Articular chondrocyte of knee joint (primary cell): ENCODE data around the gene CYB561D2. TPM values are rescaled to one million over a fixed set of nuclear protein-coding genes. Genes with fewer than 3 reads are reported as not detected.

Experiments used
- total RNA-seq: library from RNA; depleted of rRNA; stranded (reverse); fragments of >200 nt; gene quantifications from 2 replicates; pipeline ENCODE4 v1.2.3, GENCODE V29; 2012

CYB561D2 gene
- 17.8 and 18.3 TPM in 2 replicates for total RNA-seq

DNA sequence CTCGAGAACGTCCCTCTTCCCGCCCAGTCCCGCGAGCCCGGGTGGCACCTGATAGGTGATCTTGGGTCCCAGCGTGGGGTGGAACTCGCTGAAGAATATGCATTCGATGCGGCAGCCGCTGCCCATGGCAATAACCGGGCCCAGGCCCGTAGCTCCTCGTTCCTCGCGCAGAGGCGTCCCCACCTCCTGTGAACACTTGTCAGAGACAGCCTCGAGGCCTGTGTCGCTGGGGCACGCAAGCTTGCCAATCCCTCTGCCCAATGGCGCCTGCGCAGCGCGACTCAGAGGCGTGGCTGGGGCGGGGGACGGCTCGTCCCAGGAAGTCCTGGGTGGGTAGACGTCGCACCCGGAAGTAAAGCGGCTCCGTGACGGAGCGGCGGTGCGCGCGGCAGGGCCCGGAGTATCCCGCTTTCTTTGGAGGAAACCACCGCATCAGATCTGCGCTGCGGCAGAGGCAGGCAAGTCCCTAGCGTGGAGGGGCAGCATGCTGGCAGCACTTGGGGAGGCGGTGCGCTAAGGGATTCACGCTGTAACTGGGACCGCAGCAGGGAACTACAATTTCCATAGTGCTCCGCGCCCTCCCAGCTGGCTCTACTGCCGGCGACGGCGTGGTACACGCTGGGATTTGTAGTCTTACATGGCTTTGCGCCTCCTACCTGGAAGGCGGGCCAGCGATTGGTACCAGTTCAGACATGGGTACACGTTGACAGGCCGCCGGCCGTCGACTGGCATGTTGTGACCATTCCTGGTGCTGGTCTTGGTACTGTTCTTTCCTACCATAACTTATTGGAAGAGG lies at the start of gene CYB561D2, which contains the start of gene NPRL2:
TSS of gene CYB561D2 (plus strand) at position 336 of the 796 bp plus-strand sequence. CDS start 572 bp downstream, outside the sequence.
TSS of gene NPRL2 (minus strand) at position 249 of the 796 bp plus-strand sequence. CDS start at position 126, 123 bp downstream.

DNA sequence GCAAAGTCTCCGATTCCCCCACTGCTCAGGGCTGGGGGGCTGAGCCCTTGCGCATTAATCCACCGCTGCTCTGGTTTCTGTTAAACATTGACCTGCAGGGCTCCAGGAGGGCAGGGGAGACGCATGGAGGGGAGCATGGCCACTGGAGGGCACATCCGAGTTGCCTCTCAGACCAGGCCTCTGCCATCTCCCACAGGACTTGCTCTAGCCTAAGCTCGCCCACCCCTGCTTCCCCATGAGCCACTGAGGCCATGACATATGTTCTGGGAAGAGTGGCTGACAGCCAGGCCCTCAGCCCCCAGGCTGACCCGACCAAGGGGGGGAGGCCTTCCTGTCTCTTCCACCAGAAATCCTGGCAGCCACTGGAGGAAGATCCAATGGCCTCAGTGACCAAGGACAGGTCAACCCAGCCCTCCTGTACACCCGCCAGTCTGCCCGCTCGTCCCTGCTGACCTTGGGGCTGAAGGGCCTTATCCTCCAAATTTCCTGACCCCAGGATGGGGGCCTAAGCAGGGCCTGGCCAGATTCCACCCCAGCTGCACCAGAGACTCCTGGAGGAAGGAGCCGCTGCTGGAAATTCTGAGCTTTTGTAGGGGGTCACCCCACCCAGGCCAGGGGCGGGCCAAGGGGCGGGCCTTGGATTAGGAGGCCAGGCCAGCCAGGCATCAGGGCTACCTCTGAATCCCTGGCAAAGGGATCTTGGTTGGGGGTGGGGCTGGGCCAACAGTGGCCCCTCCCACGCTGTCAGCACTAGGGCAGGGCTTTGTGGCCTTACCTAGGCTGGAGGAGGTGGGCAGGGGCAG lies 47.4 kb upstream of the CYB561D2 start, which contains the start of gene HYAL1:
TSS of gene HYAL1 (minus strand) at position 562 of the 803 bp plus-strand sequence. CDS start 618 bp downstream, outside the sequence.

GRCh38 chr3:50322386-50323091 lies 28.1 kb upstream of the CYB561D2 start, which contains the start of gene HYAL2:
Gene HYAL2, minus strand, starts transcription at chr3:50322745. Its CDS starts 2,256 bp downstream, at chr3:50320489.

GRCh38 chr3:50327943-50328691 lies 22.5 kb upstream of the CYB561D2 start, which contains the start of gene TUSC2:
Gene TUSC2, minus strand, starts transcription at chr3:50328223. Its CDS starts 124 bp downstream, at chr3:50328099.

GRCh38 chr3:50340448-50341329 lies 10.0 kb upstream of the CYB561D2 start, which contains the start of gene RASSF1:
Gene RASSF1, minus strand, starts transcription at chr3:50340836. Its CDS starts 31 bp downstream, at chr3:50340805.

DNA sequence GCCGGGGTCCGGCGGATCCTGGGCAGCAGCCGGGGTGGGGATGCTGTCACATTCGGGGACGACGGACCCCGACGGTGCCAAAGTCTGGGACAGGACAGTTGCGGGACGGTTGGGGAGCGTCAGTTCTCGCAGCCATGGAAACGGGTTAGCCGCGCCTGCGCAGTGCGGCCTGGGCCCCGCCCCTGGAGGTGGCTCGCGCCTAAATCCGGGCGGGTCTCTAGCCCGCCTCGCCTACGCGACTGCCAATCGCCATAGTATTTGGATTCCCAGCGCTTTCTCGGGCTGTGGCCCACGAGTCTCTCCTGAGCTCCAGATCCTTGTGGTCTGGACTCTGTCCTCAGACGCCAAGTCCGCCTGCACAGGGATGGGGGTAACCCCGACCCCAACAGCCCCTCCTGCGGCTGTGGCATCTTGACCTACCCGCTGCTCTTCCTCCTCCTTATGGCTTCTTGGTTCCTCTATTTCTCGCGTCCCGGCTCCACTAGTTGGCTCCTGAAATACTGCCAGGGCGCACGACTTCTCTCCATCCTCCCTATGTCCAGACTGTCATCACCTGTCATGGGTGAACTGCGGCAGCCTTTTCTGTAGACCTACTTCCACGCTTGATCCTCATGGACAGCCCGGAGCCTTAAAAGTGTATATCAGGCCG lies 5.0 kb upstream of the CYB561D2 start, which contains the start of gene ZMYND10:
TSS of gene ZMYND10 (minus strand) at position 147 of the 649 bp plus-strand sequence. CDS start 153 bp downstream, outside the sequence.

GRCh38 chr3:50358911-50359759 lies 8.5 kb downstream of the CYB561D2 start, which contains the start of gene TMEM115:
Gene TMEM115, minus strand, starts transcription at chr3:50359521. Its CDS starts 458 bp downstream, at chr3:50359063.

Other genes starting within 250 kb of the CYB561D2 start
- gene SEMA3F, start 195.5 kb upstream of the CYB561D2 start, total RNA-seq = 9.5 and 14.2 TPM in 2 replicates
- not detected in 2 replicates for gene GNAT1, start 159.3 kb upstream of the CYB561D2 start, total RNA-seq
- gene SLC38A3, start 145.6 kb upstream of the CYB561D2 start, total RNA-seq = 0.11 and 0.39 TPM in 2 replicates
- 211 and 281 TPM in 2 replicates for gene GNAI2, start 114.7 kb upstream of the CYB561D2 start, total RNA-seq
- 16.5 and 24.4 TPM in 2 replicates for gene SEMA3B, start 81.7 kb upstream of the CYB561D2 start, total RNA-seq
- 0.13 and 0.22 TPM in 2 replicates for gene LSMEM2, start 71.8 kb upstream of the CYB561D2 start, total RNA-seq
- 41.7 and 52.7 TPM in 2 replicates for gene IFRD2, start 58.4 kb upstream of the CYB561D2 start, total RNA-seq
- gene HYAL3, start 51.5 kb upstream of the CYB561D2 start, total RNA-seq = 1.8 and 3.3 TPM in 2 replicates
- 4.3 and 5.6 TPM in 2 replicates for gene NAA80, start 51.5 kb upstream of the CYB561D2 start, total RNA-seq
- gene HYAL1, start 47.3 kb upstream of the CYB561D2 start, total RNA-seq = 14.5 and 15.5 TPM in 2 replicates
- gene HYAL2, start 28.1 kb upstream of the CYB561D2 start, total RNA-seq = 25.9 and 27.8 TPM in 2 replicates
- 11.1 and 14.5 TPM in 2 replicates for gene TUSC2, start 22.6 kb upstream of the CYB561D2 start, total RNA-seq
- gene RASSF1, start 10.0 kb upstream of the CYB561D2 start, total RNA-seq = 19.1 and 21.7 TPM in 2 replicates
- 2.0 and 4.2 TPM in 2 replicates for gene ZMYND10, start 5.1 kb upstream of the CYB561D2 start, total RNA-seq
- gene NPRL2, start 87 bp upstream of the CYB561D2 start, total RNA-seq = 15.8 and 17.5 TPM in 2 replicates
- gene TMEM115, start 8.7 kb downstream of the CYB561D2 start, total RNA-seq = 40.9 and 47.1 TPM in 2 replicates
- 0.22 TPM in 1 of 2 replicates, not detected in the other for gene CACNA2D2, start 152.8 kb downstream of the CYB561D2 start, total RNA-seq
- gene C3orf18, start 216.9 kb downstream of the CYB561D2 start, total RNA-seq = 18.4 and 21.8 TPM in 2 replicates
- 11.1 and 12.2 TPM in 2 replicates for gene HEMK1, start 218.7 kb downstream of the CYB561D2 start, total RNA-seq